ENCODE measurements around the gene ZNF469.

- TF ChIP-seq CTCF (IDR thresholded peaks at IDR 0.05) (no peak), POLR2A (IDR thresholded peaks at IDR 0.05) (no peak)
These were observed 21.2 kb downstream of the ZNF469 start for GRCh38 chr16:88403794-88404581.
